ENCODE measurements around the gene RGS3.
"Not testable (repeated sequence)": the region's sequence is repeated elsewhere in the genome, so short reads cannot be mapped to it uniquely, and the experiment has no call there.

The RGS3 gene

DNA sequence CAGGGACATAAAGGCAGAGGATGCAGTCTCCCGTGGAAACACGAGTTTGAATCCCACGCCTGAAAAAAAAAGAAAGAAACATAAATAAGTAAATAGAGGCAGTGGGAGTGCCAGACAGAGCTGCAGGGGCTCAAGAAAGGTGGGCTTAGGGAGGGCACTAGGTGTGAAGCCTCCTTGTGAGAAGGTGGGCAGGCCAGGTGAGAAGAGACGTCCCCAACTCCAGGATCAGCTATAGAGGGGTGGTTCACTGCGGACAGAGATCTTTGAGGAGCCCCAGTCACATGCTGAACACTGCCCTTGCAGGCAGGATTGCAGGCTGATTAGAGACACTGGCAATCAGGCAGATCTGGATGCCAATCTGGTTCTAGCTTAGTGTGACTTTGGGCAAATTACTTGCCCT is 172.1 kb downstream of the RGS3 start:
- no peak for DNase-seq (ENCODE audit: low spot score)

DNA sequence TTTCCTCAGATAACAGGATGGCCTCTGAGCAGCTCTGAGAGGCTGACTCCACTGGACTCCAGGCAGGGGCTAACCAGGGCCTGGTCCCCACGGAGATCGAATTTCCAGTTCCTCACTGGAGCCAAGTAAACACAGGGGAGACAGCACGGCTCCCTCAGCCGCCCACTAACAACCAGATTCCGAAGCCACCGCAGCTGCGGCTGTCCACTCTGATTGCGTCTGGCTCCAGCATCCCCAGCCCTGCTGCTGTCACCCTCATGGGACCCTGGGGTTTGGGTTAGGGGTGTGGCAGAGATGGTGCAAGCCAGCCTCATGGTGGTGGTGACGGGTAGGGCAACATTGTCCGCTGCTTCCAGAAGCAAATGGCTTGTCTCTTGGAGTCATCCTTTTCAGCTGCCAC is 172.6 kb downstream of the RGS3 start:
- DNase-seq (ENCODE audit: low spot score), result no peak

- DNase-seq (ENCODE audit: low spot score), result no peak
These were observed 173.2 kb downstream of the RGS3 start for GRCh38 chr9:113636693-113637092.

DNA sequence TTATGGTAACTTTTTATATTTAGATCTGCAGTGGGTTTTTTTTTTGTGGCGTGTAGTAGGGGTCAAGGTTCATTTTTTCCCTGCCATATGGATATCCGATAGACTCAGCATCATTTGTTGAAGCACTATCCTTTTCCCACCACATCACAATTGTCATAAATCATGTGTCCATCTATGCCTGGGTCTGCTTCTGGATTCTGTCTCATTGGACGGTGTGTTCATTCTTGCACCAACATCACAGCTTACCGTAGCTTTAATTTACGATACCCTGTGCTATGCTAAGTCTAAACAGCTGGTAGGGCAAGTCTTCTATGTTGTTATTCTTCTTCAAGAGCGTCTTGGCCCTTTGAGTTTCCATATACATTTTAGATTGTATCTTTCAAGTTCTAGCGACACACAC is 175.0 kb downstream of the RGS3 start:
- no peak for DNase-seq (ENCODE audit: low spot score)

DNA sequence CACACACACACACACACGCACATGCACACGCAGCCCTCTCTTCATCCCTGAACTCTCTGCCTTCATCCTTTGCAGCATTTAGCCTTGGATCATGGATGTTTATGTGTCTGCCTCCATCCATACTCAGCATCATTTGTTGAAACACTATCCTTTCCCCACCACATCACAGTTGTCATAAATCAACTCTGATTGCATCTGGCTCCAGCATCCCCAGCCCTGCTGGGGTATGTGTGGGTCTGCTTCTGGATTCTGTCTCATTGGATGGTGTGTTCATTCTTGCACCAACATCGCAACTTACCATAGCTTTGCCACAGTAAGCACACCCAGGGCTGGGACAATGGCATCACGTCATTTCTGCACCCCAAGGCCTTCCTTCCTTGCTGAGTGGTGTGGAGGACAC is 175.4 kb downstream of the RGS3 start:
- DNase-seq (ENCODE audit: low spot score), result no peak

DNA sequence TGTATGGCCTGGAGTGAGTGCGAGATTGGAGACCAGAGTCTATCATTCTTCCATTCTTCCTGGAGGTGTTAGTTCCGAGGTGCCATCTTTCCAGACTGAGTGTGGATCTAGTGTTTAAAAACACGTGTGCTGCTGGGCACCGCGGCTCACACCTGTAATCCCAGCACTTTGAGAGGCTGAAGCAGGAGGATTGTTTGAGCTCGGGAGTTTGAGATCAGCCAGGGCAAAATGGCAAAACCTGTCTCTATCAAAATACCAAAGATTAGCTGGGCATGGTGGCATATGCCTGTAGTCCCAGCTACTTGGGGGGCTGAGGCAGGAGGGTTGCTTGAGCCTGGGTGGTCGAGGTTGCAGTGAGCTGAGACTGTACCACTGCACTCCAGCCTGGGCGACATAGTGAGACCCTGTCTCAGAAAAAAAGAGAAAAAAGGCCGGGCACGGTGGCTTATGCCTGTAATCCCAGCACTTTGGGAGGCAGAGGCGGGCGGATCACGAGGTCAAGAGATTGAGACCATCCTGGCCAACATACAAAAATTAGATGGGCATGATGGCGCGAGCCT is 176.0 kb downstream of the RGS3 start:
- not testable (repeated sequence) for DNase-seq (ENCODE audit: low spot score)

GRCh38 chr9:113640418-113640817 is 176.9 kb downstream of the RGS3 start:
- no peak for DNase-seq (ENCODE audit: low spot score)

DNA sequence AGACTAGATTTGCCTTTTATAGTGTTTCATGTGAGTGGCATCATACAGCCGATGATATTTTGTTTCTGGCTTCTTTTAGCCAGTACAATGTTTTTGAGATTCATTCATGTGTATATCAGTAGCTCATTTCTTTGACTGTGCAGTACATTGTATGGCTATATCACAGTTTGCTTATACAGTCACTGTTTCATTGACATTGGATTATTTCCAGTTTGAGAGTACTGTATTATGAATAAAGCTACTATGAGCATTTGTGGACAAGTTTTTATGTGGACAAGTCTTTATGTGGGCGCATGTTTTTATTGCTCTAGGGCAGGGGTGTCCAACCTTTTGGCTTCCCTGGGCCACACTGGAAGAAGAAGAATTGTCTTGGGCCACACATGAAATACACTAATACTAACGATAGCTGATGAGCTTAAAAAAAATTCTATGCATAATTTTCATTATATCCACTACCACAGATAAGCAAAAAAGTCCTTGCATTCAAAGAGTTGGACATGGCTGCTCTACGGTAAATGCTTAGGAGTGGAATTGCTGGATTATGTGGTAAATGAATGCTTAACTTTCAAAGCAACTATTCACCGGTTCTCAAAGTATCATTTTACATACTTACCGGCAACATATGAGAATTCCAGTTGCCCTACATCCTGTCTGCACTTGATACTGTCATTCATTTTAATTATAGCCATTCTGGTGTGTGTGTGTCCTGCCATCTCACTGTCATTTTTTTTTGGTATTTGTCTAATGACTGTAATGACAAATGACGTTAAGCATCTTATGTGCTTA is 177.8 kb downstream of the RGS3 start:
- no peak for DNase-seq (ENCODE audit: low spot score)

- DNase-seq (ENCODE audit: low spot score), result no peak
These were observed 180.8 kb downstream of the RGS3 start for GRCh38 chr9:113644321-113644720.

DNA sequence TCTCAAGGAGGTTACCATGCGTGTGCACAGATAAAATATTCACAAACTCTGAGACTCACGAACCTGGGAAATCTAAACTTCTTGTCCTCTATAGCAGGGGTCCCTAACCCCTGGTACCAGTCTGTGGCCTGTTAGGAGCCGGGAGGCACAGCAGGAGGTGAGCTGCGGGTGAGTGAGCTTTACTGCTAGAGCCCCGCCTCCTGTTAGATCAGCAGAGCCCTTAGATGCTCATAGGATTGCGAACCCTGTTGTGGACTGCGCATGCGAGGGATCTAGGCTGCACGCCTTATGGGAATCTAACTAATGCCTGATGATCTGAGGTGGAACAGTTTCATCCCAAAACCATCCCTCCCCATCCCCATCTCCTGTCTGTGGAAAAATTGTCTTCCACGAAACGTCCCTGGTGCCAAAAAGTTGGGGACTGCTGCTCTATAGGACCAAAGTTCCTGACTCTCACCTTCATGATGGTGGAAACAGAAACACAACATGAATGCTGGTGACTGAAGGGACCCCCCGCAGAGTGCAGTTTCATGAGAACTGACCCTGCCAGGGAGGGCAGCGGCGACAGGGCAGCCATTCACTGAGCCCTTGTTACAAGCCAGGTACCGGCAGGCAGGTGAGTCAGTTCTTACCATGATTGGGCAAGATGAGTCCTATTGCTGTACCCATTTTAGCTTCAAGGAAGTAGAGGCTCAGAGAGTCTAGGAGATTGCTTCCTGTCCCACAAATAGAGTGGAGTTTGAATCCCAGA is 181.9 kb downstream of the RGS3 start:
- no peak for DNase-seq (ENCODE audit: low spot score)

- no peak for DNase-seq (ENCODE audit: low spot score)
These were observed 182.4 kb downstream of the RGS3 start for GRCh38 chr9:113645978-113646253.

DNA sequence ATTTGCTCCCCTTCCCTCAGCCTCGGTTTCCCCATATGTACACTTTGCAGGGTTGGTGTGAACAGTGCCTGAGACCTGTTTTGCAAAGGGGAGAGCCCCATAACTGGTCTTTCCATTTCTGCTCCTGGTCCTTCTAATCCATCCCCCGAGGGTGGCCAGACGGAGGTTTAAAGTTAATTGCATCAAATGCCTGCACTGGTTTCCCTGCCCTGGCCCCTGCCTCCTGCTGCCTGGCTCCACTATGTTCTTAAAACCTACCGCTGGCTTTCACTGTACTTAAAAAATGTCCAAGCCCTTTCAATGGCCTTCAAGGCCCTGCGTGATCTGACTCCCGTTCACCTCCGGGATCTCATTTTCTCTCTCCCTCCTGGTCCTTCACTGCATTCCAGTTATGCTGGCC is 183.0 kb downstream of the RGS3 start:
- DNase-seq (ENCODE audit: low spot score), result no peak

All from GM03348 (cell line).